Colonic mucosa (tissue), 4 donors: ENCODE measurements around the gene BCKDHB. TPM values are rescaled to one million over a fixed set of nuclear protein-coding genes. Genes with fewer than 3 reads are reported as not detected.

Experiments
- DNase-seq: peaks from one replicate; pipeline ENCODE4 v3.0.0-alpha.2; 2020
- H3K27ac ChIP-seq: fragments of 200-600 bp; one replicate; pipeline ENCODE4 v1.8.0; 2021
- H3K27me3 ChIP-seq: fragments of 200-600 bp; one replicate; pipeline ENCODE4 v1.8.0; 2021
- H3K36me3 ChIP-seq: fragments of 200-600 bp; one replicate; pipeline ENCODE4 v1.8.0; 2021
- H3K4me1 ChIP-seq: fragments of 200-600 bp; one replicate; pipeline ENCODE4 v1.8.0; 2021; ENCODE audit warnings: mild to moderate bottlenecking
- H3K4me3 ChIP-seq: fragments of 200-600 bp; one replicate; pipeline ENCODE4 v1.8.0; 2021
- H3K9ac ChIP-seq, 2 donors: one replicate each; pipeline ENCODE4 v1.7.0; 2013; ENCODE audit warnings: control low read depth in 2 of 2, low read depth in 2 of 2, low read length in 2 of 2
- H3K9me3 ChIP-seq: fragments of 200-600 bp; one replicate; pipeline ENCODE4 v1.8.0; 2021
- intact Hi-C: fragments of 100-400 bp; cut with DNase I; formaldehyde crosslinking; loops from one replicate; pipeline ENCODE4 v1.14.1; 2022
- total RNA-seq, 2 donors: library from RNA; stranded (reverse); fragmentation: NEBNext Ultra II Directional in 1 of 2; extraction: Animal tissue kit (Norgen Biotek cat#: 25700) in 1 of 2; gene quantifications; one replicate each; pipeline ENCODE4 v1.2.1, GENCODE V29; 2021
- TF ChIP-seq, protein P1 (sequence below): fragments of 200-600 bp; IDR thresholded peaks from one replicate; pipeline ENCODE4 v1.8.0; 2022; ENCODE audit warnings: antibody characterized with exemption, mild to moderate bottlenecking
- donor health status: healthy.
- donor health status: DM: no; HTN: no; CAD: no.
- donor health status: DM: no; HTN: no; CAD: no.

BCKDHB gene
- total RNA-seq, 2 donors from 2014 or later = 27.4 to 47.1 TPM

DNA sequence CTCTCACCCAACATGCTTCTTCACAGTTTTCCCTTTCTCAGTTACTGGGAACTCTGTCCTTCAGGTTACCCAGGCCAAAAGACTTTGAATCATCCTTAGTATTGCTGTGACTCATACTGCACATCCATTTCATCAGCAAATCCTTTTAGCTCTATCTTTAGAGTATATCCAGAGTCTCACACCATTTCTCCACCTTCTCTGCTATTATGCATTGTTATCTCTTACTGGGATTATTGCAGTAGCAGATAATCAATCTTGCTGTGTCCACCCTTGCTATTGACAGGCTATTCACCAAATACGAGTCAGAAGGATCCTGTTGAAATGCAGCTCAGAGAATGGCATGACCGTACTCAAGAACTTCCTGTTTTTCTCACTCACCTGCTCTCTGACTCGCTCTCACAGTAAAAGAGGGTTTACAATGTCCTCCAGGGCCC is 57.3 kb downstream of the BCKDHB start:
- DNase-seq = no peak
- Histone ChIP-seq H3K4me1 (no peaks in the 10 kb centered on the region), H3K36me3 (no peaks in the 10 kb centered on the region), H3K27ac (no peak overlapping the region), H3K9me3 (no peaks in the 10 kb centered on the region), H3K4me3 (no peak overlapping the region), H3K27me3 (no peaks in the 10 kb centered on the region), H3K9ac (no peak overlapping the region)
- TF ChIP-seq, protein P1, sequence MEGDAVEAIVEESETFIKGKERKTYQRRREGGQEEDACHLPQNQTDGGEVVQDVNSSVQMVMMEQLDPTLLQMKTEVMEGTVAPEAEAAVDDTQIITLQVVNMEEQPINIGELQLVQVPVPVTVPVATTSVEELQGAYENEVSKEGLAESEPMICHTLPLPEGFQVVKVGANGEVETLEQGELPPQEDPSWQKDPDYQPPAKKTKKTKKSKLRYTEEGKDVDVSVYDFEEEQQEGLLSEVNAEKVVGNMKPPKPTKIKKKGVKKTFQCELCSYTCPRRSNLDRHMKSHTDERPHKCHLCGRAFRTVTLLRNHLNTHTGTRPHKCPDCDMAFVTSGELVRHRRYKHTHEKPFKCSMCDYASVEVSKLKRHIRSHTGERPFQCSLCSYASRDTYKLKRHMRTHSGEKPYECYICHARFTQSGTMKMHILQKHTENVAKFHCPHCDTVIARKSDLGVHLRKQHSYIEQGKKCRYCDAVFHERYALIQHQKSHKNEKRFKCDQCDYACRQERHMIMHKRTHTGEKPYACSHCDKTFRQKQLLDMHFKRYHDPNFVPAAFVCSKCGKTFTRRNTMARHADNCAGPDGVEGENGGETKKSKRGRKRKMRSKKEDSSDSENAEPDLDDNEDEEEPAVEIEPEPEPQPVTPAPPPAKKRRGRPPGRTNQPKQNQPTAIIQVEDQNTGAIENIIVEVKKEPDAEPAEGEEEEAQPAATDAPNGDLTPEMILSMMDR = no peak
- intact Hi-C loops = no loop called here

DNA sequence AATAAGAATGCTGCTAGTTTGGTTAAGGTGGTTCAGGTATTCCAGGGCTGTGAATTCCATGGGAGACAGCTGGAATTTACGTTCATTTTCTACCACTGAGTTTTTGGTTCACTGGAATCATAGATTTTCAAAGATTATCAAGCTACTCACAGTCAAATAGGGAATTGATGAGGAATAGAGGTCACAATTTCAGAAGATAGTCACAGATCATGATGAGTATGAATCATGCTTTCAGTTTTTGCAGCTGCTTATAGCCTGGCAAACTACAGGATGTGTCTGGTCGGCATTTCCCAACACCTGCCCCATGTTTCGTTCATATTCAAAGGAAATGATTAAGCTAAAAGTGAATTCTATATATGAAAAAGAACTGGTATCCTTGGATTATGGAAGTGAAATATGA is 58.7 kb downstream of the BCKDHB start:
- Histone ChIP-seq H3K9ac (no peak overlapping the region), H3K9me3 (no peaks in the 10 kb centered on the region), H3K36me3 (no peaks in the 10 kb centered on the region), H3K4me1 (no peaks in the 10 kb centered on the region), H3K27ac (no peak overlapping the region), H3K4me3 (no peak overlapping the region), H3K27me3 (no peaks in the 10 kb centered on the region)
- DNase-seq = no peak
- TF ChIP-seq, protein P1 = no peak
- intact Hi-C loops = no loop called here

DNA sequence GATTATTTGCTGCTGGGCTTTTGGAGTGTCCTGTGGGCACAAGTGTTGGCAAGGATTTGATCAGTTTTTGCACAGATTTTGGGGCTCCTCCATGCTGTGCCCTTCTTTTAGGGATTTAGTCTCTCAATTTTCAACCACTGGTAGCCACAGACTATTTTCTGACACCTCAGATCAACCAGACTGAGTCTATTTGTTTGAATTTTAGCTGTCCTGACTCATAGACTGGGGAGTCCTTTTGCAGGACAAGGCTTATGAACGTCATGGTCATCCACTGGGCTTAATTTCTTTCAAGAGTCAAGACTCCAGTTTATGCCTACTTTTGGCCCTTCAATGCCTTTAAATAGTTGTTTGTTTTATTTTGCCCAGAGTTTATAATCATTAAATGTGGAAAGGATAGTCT is 59.3 kb downstream of the BCKDHB start:
- no peaks in the 10 kb centered on the region for H3K9me3 ChIP-seq
- H3K4me3 ChIP-seq = no peak overlapping the region
- no peak for DNase-seq
- no peak overlapping the region for H3K9ac ChIP-seq
- TF ChIP-seq, protein P1 = no peak
- H3K27me3 ChIP-seq = no peaks in the 10 kb centered on the region
- no peaks in the 10 kb centered on the region for H3K36me3 ChIP-seq
- intact Hi-C loops = no loop called here
- no peak overlapping the region for H3K27ac ChIP-seq
- no peaks in the 10 kb centered on the region for H3K4me1 ChIP-seq

DNA sequence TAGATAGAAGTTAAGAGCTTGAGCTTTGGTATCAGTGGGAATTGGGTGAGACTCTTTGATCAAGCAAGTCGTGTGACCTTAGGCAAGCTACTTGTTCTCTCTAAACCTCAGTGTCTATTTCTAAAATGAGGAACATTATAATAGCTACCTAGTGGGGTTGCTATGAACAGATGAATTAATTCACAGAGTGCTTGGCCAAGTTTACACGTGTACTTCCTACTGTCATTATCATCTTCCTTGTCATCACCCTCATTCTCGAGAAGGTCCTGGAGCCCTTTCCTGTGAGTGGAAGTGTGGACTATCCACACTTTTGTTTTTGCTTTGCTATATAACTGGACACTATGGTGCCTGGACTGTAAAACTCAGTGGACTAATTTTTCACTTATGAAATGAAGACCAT is 64.0 kb downstream of the BCKDHB start:
- no peak for DNase-seq
- H3K27ac ChIP-seq = no peak overlapping the region
- TF ChIP-seq, protein P1 = no peak

DNA sequence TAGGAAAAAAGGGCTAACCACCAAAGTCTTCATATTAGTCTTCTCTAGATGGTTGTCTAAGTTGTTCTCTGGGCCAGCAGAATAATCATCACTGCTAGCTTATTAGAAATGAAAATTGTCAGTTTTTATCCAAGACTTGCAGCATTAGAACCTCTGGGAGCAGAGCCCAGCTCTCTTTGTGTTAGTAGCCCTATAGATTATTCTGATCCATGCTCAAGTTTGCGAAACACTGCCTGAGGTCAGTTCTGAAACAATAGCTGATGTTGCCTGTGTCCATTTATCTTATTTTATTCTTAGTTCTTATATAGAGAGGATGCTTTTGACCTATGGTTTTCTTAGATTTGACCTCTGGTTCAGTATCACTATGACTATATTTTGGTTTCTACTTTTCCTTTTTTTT is 66.9 kb downstream of the BCKDHB start:
- no peaks in the 10 kb centered on the region for H3K27me3 ChIP-seq
- intact Hi-C loops = no loop called here
- TF ChIP-seq, protein P1 = no peak
- no peaks in the 10 kb centered on the region for H3K36me3 ChIP-seq
- no peak overlapping the region for H3K9ac ChIP-seq
- H3K27ac ChIP-seq = no peak overlapping the region
- H3K4me1 ChIP-seq = no peaks in the 10 kb centered on the region
- H3K4me3 ChIP-seq = no peak overlapping the region
- no peaks in the 10 kb centered on the region for H3K9me3 ChIP-seq
- DNase-seq = no peak

More for the DNA sequence above, 64.0 kb downstream of the BCKDHB start:
- H3K4me3 ChIP-seq = no peak overlapping the region
- no peaks in the 10 kb centered on the region for H3K4me1 ChIP-seq
- intact Hi-C loops = no loop called here
- no peaks in the 10 kb centered on the region for H3K27me3 ChIP-seq
- H3K9me3 ChIP-seq = no peaks in the 10 kb centered on the region
- no peaks in the 10 kb centered on the region for H3K36me3 ChIP-seq
- H3K9ac ChIP-seq = no peak overlapping the region
